WERI-Rb-1 (cell line): ENCODE results near the gene NEK1.

Experiments
- DNase-seq: peaks from one replicate; pipeline ENCODE4 v3.0.0-alpha.2; 2020
- H3K27ac ChIP-seq: fragments of 250-450 bp; sonication (Bioruptor Pico); 2 replicates; pipeline ENCODE4 v1.5.1; 2020; ENCODE audit warnings: mild to moderate bottlenecking, moderate library complexity
- H3K27me3 ChIP-seq: fragments of 250-450 bp; sonication (Bioruptor Pico); 2 replicates; pipeline ENCODE4 v1.5.1; 2021; ENCODE audit warnings: mild to moderate bottlenecking, low read depth, moderate library complexity; ENCODE audit not compliant: insufficient read depth, severe bottlenecking
- H3K36me3 ChIP-seq: fragments of 250-450 bp; sonication (Bioruptor Pico); 2 replicates; pipeline ENCODE4 v1.5.1; 2020; ENCODE audit warnings: mild to moderate bottlenecking, moderate library complexity
- H3K4me3 ChIP-seq: 2 replicates; pipeline ENCODE4 v1.5.1; 2011; ENCODE audit warnings: low read depth, mild to moderate bottlenecking, control low read depth, low read length
- H3K9me3 ChIP-seq: fragments of 250-450 bp; sonication (Bioruptor Pico); 2 replicates; pipeline ENCODE4 v1.5.1; 2021; ENCODE audit warnings: mild to moderate bottlenecking, moderate library complexity; ENCODE audit not compliant: severe bottlenecking
- TF ChIP-seq, protein P1 (sequence below): IDR thresholded peaks from 2 replicates; pipeline ENCODE4 v1.5.1; 2011; ENCODE audit warnings: low read depth, mild to moderate bottlenecking, control low read depth, inconsistent platforms, low read length

NEK1 gene

GRCh38 chr4:169650227-169650936 is 38.0 kb upstream of the NEK1 start:
- Histone ChIP-seq H3K36me3 (no peaks in the 10 kb centered on the region; the same call in 1 of the 2 replicates), H3K4me3 (no peak overlapping the region), H3K27ac (no peak overlapping the region), H3K9me3 (no peaks in the 10 kb centered on the region), H3K27me3 (no peaks in the 10 kb centered on the region)
- TF ChIP-seq, protein P1, sequence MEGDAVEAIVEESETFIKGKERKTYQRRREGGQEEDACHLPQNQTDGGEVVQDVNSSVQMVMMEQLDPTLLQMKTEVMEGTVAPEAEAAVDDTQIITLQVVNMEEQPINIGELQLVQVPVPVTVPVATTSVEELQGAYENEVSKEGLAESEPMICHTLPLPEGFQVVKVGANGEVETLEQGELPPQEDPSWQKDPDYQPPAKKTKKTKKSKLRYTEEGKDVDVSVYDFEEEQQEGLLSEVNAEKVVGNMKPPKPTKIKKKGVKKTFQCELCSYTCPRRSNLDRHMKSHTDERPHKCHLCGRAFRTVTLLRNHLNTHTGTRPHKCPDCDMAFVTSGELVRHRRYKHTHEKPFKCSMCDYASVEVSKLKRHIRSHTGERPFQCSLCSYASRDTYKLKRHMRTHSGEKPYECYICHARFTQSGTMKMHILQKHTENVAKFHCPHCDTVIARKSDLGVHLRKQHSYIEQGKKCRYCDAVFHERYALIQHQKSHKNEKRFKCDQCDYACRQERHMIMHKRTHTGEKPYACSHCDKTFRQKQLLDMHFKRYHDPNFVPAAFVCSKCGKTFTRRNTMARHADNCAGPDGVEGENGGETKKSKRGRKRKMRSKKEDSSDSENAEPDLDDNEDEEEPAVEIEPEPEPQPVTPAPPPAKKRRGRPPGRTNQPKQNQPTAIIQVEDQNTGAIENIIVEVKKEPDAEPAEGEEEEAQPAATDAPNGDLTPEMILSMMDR = no peak
- no peak for DNase-seq

GRCh38 chr4:169649545-169650226 is 37.3 kb upstream of the NEK1 start:
- no peaks in the 10 kb centered on the region for H3K27me3 ChIP-seq
- no peaks in the 10 kb centered on the region for H3K9me3 ChIP-seq
- TF ChIP-seq, protein P1 = no peak
- no peak overlapping the region for H3K27ac ChIP-seq
- no peak overlapping the region for H3K4me3 ChIP-seq
- DNase-seq = no peak
- peaks cover 5% of the 10 kb centered on the region for H3K36me3 ChIP-seq

GRCh38 chr4:169645627-169646026 is 33.2 kb upstream of the NEK1 start:
- peaks cover 16% of the 10 kb centered on the region for H3K36me3 ChIP-seq

GRCh38 chr4:169644802-169645201 is 32.4 kb upstream of the NEK1 start:
- Histone ChIP-seq H3K4me3 (no peak overlapping the region), H3K9me3 (no peaks in the 10 kb centered on the region), H3K27me3 (no peaks in the 10 kb centered on the region), H3K36me3 (peaks cover 16% of the 10 kb centered on the region), H3K27ac (no peak overlapping the region)
- no peak for DNase-seq
- TF ChIP-seq, protein P1 = no peak

More at GRCh38 chr4:169645627-169646026, 33.2 kb upstream of the NEK1 start:
- DNase-seq = no peak
- no peaks in the 10 kb centered on the region for H3K9me3 ChIP-seq
- no peak overlapping the region for H3K27ac ChIP-seq
- TF ChIP-seq, protein P1 = no peak
- H3K4me3 ChIP-seq = no peak overlapping the region
- no peaks in the 10 kb centered on the region for H3K27me3 ChIP-seq

DNA sequence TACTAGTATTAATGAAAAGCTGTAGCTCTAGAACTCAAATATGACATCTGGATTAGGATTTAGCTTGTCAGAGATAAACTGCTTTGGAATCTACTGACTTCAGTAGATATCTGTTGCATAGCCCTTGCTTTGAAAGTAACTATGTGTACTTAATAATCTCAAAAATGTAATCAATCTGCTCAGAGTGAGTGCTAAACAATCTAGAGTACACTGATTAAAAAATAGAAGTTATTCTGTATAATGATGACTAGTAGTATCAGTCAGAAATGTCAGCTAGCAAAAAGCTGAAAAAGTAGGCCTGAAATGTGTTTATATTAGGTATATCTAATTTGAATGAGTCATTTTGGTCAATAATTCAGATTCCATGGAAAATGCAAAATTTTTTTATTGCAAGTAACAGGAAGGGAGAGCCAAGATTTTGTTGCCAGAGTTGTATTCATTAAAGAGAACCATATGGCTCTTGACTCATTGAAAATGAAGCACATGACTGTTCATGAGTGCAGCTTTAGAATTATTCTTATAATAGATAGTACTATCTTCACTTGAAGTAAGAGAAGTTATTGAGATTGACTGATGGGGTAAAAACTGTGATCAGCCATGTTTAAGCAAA is 28.0 kb upstream of the NEK1 start:
- DNase-seq = no peak
- Histone ChIP-seq H3K9me3 (no peaks in the 10 kb centered on the region), H3K36me3 (peaks cover 32% of the 10 kb centered on the region), H3K27ac (no peak overlapping the region), H3K27me3 (no peaks in the 10 kb centered on the region), H3K4me3 (no peak overlapping the region)
- TF ChIP-seq, protein P1 = no peak
